ENCODE measurements around the gene ACSS1. TPM values are rescaled to one million over a fixed set of nuclear protein-coding genes. Genes with fewer than 3 reads are reported as not detected.
A peak's percentile ranks its signal among the peaks of the same experiment; 100 is the strongest.

The ACSS1 gene
- total RNA-seq, 4 donors from 2014 or later, result 38.5 to 55.5 (median 42.2) TPM

- 52 to 64% methylated on average over 3 of the region's 3 CpGs for WGBS, 2 donors
- no peak for DNase-seq (ENCODE audit: low spot score in 2 of 2)
- no peak overlapping the region for H3K4me3 ChIP-seq
- TF ChIP-seq POLR2A (IDR thresholded peaks at IDR 0.05), result no peak
- no peaks in the 10 kb centered on the region for H3K27me3 ChIP-seq
- peak overlapping the region in 2 of 4 donors; percentile 25 to 49 for H3K27ac ChIP-seq
- no peaks in the 10 kb centered on the region for H3K9me3 ChIP-seq
- peaks cover 0 to 35% (median 0%) of the 10 kb centered on the region in 4 donors for H3K4me1 ChIP-seq
- peaks cover 0 to 33% (median 4%) of the 10 kb centered on the region in 3 donors for H3K36me3 ChIP-seq
Measured at GRCh38 chr20:24984961-24985640, 72.8 kb downstream of the ACSS1 start.

- peaks cover 0 to 45% (median 4%) of the 10 kb centered on the region in 3 donors for H3K36me3 ChIP-seq
- H3K4me1 ChIP-seq, result peaks cover 0 to 35% (median 0%) of the 10 kb centered on the region in 4 donors
- no peak for DNase-seq (ENCODE audit: low spot score in 2 of 2)
- no peak overlapping the region for H3K4me3 ChIP-seq
- TF ChIP-seq POLR2A (IDR thresholded peaks at IDR 0.05) (no peak), CTCF (IDR thresholded peaks at IDR 0.05) (no peak), EP300 (IDR thresholded peaks at IDR 0.05) (no peak)
- H3K27me3 ChIP-seq, result no peaks in the 10 kb centered on the region
- WGBS, 2 donors, result 76 to 78% methylated on average over 8 of the region's 8 CpGs
- no peaks in the 10 kb centered on the region for H3K9me3 ChIP-seq
- peak overlapping the region in 1 of 4 donors; percentile 25 for H3K27ac ChIP-seq
Measured at GRCh38 chr20:24983896-24984295, 74.0 kb downstream of the ACSS1 start.

- Histone ChIP-seq H3K27ac (peak overlapping the region in 2 of 4 donors; percentile 62 to 76), H3K27me3 (no peaks in the 10 kb centered on the region), H3K9me3 (no peaks in the 10 kb centered on the region), H3K36me3 (peaks cover 0 to 66% (median 4%) of the 10 kb centered on the region in 3 donors), H3K4me3 (no peak overlapping the region), H3K4me1 (peaks cover 3 to 44% (median 4%) of the 10 kb centered on the region in 4 donors)
- no peak for TF ChIP-seq CTCF (IDR thresholded peaks at IDR 0.05)
- TF ChIP-seq EP300 (IDR thresholded peaks at IDR 0.05), result peak in 1 of 2 donors; percentile 42
- TF ChIP-seq POLR2A (IDR thresholded peaks at IDR 0.05), result no peak
- no peak for DNase-seq (ENCODE audit: low spot score in 2 of 2)
- WGBS, 2 donors, result 46 to 52% methylated on average over 3 of the region's 3 CpGs
Measured at GRCh38 chr20:24981790-24982189, 76.1 kb downstream of the ACSS1 start.

GRCh38 chr20:24981282-24981681 is 76.7 kb downstream of the ACSS1 start:
- H3K36me3 ChIP-seq, result peaks cover 0 to 71% (median 8%) of the 10 kb centered on the region in 3 donors

GRCh38 chr20:24980291-24981053 is 77.5 kb downstream of the ACSS1 start:
- peaks cover 3 to 44% (median 4%) of the 10 kb centered on the region in 4 donors for H3K4me1 ChIP-seq
- 87 to 92% methylated on average over 25 to 30 of the region's 34 CpGs for whole genome bisulfite sequencing, 2 donors
- no peak overlapping the region for H3K4me3 ChIP-seq
- TF ChIP-seq EP300 (IDR thresholded peaks at IDR 0.05) (no peak), CTCF (IDR thresholded peaks at IDR 0.05) (no peak), POLR2A (IDR thresholded peaks at IDR 0.05) (no peak)
- peak overlapping the region in 2 of 4 donors; percentile 62 to 76 for H3K27ac ChIP-seq
- DNase-seq (ENCODE audit: low spot score in 2 of 2), result no peak
- H3K36me3 ChIP-seq, result peaks cover 0 to 80% (median 10%) of the 10 kb centered on the region in 3 donors
- no peaks in the 10 kb centered on the region for H3K27me3 ChIP-seq
- H3K9me3 ChIP-seq, result peaks cover 0 to 8% (median 0%) of the 10 kb centered on the region in 4 donors

More at GRCh38 chr20:24981282-24981681, 76.7 kb downstream of the ACSS1 start:
- Histone ChIP-seq H3K27ac (peak overlapping the region in 3 of 4 donors; percentile 23 to 76 (median 62)), H3K4me1 (peaks cover 3 to 44% (median 4%) of the 10 kb centered on the region in 4 donors), H3K9me3 (peaks cover 0 to 3% (median 0%) of the 10 kb centered on the region in 4 donors), H3K27me3 (no peaks in the 10 kb centered on the region), H3K4me3 (no peak overlapping the region)
- no peak for DNase-seq (ENCODE audit: low spot score in 2 of 2)
- WGBS, 2 donors, result 43 to 51% methylated on average over 4 of the region's 4 CpGs
- TF ChIP-seq POLR2A (IDR thresholded peaks at IDR 0.05) (no peak), CTCF (IDR thresholded peaks at IDR 0.05) (no peak), EP300 (IDR thresholded peaks at IDR 0.05) (no peak)

All from tibial nerve (tissue), 4 donors.